AG04449 (cell line): ENCODE measurements around the gene EML4.

Source experiments
- CTCF ChIA-PET: fragments of 350-600 bp; formaldehyde crosslinking; extraction: SDS; loops from one replicate; lab custom pipeline; 2021; ENCODE audit warnings: antibody characterized with exemption; lab: Yijun Ruan, JAX
- POLR2A ChIA-PET: fragments of 400-600, 350-600 bp; formaldehyde crosslinking; extraction: SDS; loops from one replicate; lab custom pipeline; 2020; ENCODE audit warnings: antibody characterized with exemption, inconsistent platforms; lab: Yijun Ruan, JAX
- DNase-seq: peaks from one replicate; pipeline ENCODE4 v3.0.0-alpha.2; 2010; ENCODE audit warnings: low read depth, low spot score
- H3K4me3 ChIP-seq: 2 replicates; pipeline ENCODE4 v1.5.1; 2011; ENCODE audit warnings: low read depth, mild to moderate bottlenecking, control low read depth, low read length
- TF ChIP-seq, protein P1 (sequence below): IDR thresholded peaks from one replicate; pipeline ENCODE4 v1.5.1; 2011; ENCODE audit warnings: mild to moderate bottlenecking, moderate library complexity, low read length, control low read depth, inconsistent platforms; ENCODE audit not compliant: insufficient read depth; ENCODE audit errors: missing control alignments

EML4 gene

DNA sequence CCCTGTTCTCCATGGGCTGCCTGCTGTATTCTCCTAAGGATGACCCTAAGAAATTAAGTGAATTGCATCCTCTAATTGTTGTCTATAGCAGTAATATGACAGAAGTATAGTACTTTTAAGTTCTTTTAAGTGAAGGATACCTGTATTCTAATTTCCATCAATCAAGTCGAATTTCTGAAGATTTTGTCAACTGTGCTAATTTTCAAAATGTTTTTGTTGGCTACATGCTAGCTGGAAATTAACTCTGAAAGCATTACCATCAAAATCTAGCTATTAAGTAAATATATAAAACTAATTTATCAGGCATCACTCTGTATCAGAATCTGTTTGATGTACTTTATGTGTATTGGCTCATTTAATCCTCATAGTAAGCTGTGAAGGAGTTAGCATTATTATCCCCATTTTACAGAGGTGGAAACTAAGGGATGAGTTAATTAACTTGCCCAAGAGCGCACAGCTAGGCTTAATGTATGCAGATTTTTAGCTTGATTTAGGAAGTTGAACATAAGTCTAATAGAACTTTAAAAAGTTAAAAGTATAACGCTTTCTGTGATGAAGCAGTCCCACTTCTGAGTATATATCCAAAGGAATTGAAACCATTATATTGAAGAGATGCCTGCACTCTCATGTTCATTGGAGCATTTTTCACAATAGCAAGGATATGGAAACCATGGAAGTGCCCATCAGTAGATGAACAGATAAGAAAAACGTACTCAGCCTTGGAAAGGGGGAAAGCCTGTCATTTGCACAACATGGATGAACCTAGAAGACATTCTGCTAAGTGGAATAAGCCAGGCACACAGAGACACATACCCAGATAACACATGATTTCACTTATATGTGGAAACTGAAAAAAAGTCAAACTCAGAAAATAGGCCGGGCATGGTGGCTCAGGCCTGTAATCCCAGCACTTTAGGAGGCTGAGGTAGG, 32.0 kb downstream of the EML4 start:
- POLR2A ChIA-PET: no interaction called here
- CTCF ChIA-PET: interaction anchor here (0.9 to 2.9 kb wide), 4 partner anchors 11 to 105 kb away, joined by 3 to 6 read pairs (median 4); no protein-coding TSS in a partner anchor
- TF ChIP-seq, protein P1, sequence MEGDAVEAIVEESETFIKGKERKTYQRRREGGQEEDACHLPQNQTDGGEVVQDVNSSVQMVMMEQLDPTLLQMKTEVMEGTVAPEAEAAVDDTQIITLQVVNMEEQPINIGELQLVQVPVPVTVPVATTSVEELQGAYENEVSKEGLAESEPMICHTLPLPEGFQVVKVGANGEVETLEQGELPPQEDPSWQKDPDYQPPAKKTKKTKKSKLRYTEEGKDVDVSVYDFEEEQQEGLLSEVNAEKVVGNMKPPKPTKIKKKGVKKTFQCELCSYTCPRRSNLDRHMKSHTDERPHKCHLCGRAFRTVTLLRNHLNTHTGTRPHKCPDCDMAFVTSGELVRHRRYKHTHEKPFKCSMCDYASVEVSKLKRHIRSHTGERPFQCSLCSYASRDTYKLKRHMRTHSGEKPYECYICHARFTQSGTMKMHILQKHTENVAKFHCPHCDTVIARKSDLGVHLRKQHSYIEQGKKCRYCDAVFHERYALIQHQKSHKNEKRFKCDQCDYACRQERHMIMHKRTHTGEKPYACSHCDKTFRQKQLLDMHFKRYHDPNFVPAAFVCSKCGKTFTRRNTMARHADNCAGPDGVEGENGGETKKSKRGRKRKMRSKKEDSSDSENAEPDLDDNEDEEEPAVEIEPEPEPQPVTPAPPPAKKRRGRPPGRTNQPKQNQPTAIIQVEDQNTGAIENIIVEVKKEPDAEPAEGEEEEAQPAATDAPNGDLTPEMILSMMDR: no peak

DNA sequence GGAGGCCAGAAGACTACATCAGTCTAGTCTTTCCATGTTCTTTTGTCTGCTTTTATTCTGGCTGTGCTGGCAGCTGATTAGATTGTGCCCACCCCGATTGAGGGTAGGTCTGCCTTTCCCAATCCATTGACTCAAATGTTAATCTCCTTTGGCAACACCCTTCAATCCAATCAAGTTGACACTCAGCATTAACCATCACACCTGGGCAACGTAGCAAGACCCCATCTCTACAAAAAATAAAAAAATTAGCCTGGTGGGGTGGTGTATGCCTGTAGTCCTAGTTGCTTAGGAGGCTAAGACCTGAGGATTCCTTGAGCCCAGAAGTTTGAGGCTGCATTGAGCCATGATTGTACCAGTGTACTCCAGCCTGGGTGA, 33.5 kb downstream of the EML4 start:
- ChIA-PET CTCF (no interaction called here), POLR2A (no interaction called here)
- TF ChIP-seq, protein P1: no peak
- no peak for DNase-seq
- H3K4me3 ChIP-seq: no peak overlapping the region

More for the DNA sequence above, 32.0 kb downstream of the EML4 start:
- DNase-seq: no peak
- H3K4me3 ChIP-seq: no peak overlapping the region

DNA sequence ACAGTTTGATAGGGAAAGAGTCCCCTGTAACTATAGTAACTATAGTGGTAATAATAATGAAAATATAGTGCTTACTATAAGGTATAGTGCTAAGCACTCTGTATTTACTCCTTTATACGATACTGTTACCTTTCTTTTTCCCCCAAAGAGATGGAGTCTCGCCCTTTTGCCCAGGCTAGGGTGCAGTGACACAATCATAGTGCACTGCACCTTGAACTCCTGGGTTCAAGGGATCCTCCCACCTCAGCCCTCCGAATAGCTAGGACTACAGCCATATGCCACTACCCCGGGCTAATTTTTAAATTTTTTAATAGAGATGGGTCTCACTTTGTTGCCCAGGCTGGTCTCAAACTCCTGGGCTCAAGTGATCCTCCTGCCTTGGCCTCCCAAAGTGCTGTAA, 34.6 kb downstream of the EML4 start:
- ChIA-PET CTCF (interaction anchor here (1.0 to 2.1 kb wide), 2 partner anchors 34 to 109 kb away, joined by 3 to 6 read pairs; no protein-coding TSS in a partner anchor), POLR2A (no interaction called here)
- no peak for DNase-seq
- TF ChIP-seq, protein P1: no peak
- no peak overlapping the region for H3K4me3 ChIP-seq

DNA sequence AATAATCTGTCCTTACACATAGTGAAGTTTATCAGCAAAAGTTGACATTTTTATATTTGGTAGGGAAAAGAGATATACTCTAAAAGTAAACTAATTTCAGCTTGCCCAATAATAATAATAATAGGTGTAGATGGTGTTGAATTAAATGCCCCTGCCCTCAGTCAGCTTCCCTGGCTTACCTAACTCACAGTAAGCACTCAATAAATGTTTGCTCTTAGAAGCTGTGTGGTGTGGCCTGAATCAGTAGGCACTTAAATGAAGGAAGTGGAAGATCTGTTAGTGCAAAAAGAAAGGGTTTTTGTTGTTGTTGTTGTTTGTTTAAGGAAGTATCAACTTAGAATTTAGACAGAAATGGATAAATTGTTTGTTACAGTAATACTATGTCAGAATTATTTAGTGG, 36.2 kb downstream of the EML4 start:
- no peak overlapping the region for H3K4me3 ChIP-seq
- no peak for DNase-seq
- ChIA-PET CTCF (interaction anchor here (2.1 kb wide), 1 partner anchor 111 kb away, joined by 6 read pairs; no protein-coding TSS in a partner anchor), POLR2A (no interaction called here)
- TF ChIP-seq, protein P1: no peak

DNA sequence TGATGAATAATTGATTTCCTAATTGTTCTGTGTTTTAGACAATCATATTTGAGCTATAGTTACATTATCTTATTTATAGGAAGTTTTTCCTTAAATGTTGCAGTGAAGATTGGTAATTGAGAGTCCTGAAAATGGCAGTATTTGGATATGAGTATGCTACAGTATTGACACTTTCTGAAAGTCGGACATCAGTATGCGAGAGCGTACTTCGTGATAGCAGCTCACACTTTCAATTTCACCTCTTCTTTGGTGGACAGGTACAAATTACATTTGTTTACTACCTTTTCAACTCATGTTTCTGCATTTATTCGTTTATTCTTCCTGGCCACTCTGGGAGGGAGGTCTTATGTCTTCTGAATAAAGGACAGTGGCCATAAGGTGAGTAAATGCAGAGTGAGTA, 38.7 kb downstream of the EML4 start:
- ChIA-PET CTCF (interaction anchor here (1.0 kb wide), 1 partner anchor 112 kb away, joined by 4 read pairs; no protein-coding TSS in a partner anchor), POLR2A (no interaction called here)
- TF ChIP-seq, protein P1: no peak
- no peak overlapping the region for H3K4me3 ChIP-seq
- no peak for DNase-seq

DNA sequence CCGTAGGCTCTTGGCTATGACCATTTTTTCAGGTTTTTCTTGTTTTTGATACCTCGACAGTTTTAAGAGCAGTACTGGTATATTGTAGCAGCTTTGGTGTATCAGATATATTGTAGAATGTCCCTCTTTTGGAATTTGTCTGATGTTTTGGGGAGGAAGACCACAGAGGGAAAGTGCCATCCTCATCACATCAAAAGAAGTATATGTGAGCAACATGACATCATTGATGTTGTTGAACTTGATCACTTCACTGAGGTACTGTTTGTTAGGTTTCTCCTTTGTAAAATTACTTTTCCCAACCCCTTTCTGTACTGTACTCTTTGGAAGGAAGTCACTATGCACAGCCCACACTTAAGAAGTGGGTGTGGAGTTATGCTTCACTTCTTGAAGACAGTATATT, 41.0 kb downstream of the EML4 start:
- POLR2A ChIA-PET: no interaction called here
- DNase-seq: no peak
- CTCF ChIA-PET: no interaction called here
- TF ChIP-seq, protein P1: no peak
- no peak overlapping the region for H3K4me3 ChIP-seq
